PC-3 (cell line): ENCODE results near the gene TSBP1.

Experiments used
- EZH2 ChIP-seq: fragments of 300-600 bp; sonication (generic); IDR thresholded peaks from one replicate; pipeline ENCODE4 v1.6.1; 2017; ENCODE audit warnings: antibody characterized with exemption, mild to moderate bottlenecking, low read length; ENCODE audit not compliant: unreplicated experiment
- TF ChIP-seq, protein P1 (sequence below): fragments of 300-600 bp; sonication (generic); conservative IDR thresholded peaks from 2 replicates; pipeline ENCODE4 v1.5.1; 2017; ENCODE audit warnings: antibody characterized with exemption, low read depth, mild to moderate bottlenecking, low read length

DNA sequence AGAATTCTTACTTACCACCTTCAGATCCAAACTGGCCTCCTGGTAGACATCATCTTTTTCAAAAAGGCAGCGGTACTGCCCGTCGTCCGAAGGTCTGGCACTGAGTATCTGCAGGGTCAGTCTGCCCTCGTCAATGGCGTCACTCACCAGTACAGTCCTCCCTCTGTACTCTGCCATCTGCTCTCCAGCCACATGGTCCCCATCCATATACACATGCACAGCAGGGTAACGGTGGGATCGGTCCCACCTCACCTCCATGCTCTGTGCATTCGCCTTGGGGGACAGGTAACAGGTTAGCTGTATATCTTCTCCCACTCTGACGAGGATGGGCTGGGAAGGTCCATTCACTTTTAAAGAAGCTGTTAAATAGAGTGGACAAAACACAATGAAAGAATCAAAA lies 24.3 kb upstream of the TSBP1 start:
- TF ChIP-seq, protein P1, sequence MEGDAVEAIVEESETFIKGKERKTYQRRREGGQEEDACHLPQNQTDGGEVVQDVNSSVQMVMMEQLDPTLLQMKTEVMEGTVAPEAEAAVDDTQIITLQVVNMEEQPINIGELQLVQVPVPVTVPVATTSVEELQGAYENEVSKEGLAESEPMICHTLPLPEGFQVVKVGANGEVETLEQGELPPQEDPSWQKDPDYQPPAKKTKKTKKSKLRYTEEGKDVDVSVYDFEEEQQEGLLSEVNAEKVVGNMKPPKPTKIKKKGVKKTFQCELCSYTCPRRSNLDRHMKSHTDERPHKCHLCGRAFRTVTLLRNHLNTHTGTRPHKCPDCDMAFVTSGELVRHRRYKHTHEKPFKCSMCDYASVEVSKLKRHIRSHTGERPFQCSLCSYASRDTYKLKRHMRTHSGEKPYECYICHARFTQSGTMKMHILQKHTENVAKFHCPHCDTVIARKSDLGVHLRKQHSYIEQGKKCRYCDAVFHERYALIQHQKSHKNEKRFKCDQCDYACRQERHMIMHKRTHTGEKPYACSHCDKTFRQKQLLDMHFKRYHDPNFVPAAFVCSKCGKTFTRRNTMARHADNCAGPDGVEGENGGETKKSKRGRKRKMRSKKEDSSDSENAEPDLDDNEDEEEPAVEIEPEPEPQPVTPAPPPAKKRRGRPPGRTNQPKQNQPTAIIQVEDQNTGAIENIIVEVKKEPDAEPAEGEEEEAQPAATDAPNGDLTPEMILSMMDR: no peak
- TF ChIP-seq EZH2: no peak
